Amygdala (tissue), 56 donors: ENCODE results near the gene NAP1L1.
A peak's percentile ranks its signal among the peaks of the same experiment; 100 is the strongest.

ENCODE experiments used
- DNase-seq, 56 donors: peaks; one replicate each; lab custom pipeline; 2025; lab: John Stamatoyannopoulos, UW

NAP1L1 gene

GRCh38 chr12:76084863-76085519, 506 bp upstream of the NAP1L1 start:
- DNase-seq = peak in 44 of 56 donors; percentile 53 to 98 (median 88)

DNA sequence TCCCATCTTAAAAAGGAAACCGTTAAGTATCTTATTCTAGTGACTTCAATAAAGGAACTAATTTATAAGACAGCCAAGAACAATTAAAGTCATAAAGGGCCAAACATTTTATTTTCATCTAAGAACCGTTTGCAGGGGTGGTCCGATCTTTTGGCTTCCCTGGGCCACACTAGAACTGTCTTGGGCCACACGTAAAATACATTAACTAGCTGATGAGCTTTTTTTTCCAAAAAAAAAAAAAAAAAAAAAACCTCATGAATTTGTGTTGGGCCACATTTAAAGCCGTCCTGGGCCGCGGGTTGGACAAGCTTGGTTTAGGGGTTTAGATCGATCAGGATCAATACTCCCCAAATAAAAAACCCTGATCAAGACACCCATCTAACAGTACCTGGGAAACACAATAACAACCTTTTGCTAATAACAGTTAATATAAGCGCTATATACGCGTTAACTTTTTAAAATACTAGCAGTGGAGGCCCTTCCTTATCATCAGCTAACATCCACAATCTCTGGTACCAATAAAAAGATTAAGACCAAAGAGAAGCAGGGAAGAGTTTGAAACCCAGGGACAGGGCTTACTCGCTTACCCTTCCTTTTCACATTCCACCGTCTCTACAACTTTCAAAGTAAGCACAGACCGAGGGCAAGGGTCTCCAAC, 1.1 kb downstream of the NAP1L1 start:
- DNase-seq = no peak

DNA sequence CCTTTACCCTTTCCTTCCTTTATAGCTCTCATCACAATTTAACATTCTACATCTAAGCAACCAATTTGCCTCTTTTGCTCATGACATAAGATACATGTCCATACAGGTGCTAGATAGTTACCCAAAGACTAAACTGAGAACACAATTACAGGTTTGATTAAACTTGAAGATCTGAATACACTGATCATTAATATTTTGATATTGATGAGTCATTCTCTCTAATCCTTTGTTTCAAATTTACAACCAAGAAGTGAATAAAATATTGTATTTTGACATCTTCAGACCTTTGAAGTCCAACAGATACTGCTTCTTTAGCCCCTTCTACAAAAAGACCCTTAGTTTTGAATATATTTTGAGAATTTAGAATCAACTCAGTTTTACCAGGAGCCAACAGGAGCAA, 2.6 kb downstream of the NAP1L1 start:
- no peak for DNase-seq

- no peak for DNase-seq
These were observed 3.6 kb downstream of the NAP1L1 start for GRCh38 chr12:76080729-76081415.

- no peak for DNase-seq
These were observed 4.3 kb downstream of the NAP1L1 start for GRCh38 chr12:76080017-76080728.

GRCh38 chr12:76078748-76079147, 5.7 kb downstream of the NAP1L1 start:
- DNase-seq = no peak

- DNase-seq = no peak
These were observed 9.0 kb downstream of the NAP1L1 start for GRCh38 chr12:76075448-76075847.

- DNase-seq = no peak
These were observed 9.7 kb downstream of the NAP1L1 start for GRCh38 chr12:76074701-76075336.

GRCh38 chr12:76073561-76073960, 10.9 kb downstream of the NAP1L1 start:
- no peak for DNase-seq

DNA sequence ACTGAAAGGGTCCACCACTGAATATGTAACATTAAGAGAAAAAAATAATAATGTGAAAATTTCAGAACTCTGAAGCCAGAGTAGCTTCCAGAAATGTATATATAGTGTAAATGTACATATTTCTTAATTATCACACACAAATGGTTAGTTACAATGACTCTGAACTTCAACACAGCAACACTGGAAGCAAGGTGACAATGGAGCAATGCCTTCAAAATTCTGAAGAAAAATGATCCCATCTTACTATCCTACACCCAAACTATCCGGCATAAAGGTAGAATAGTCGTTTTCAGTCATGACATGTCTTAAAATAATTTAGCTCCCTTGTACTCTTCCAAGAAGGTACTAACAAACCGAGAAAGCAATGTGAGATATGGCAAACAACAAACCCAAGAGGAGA, 11.9 kb downstream of the NAP1L1 start:
- DNase-seq = no peak

DNA sequence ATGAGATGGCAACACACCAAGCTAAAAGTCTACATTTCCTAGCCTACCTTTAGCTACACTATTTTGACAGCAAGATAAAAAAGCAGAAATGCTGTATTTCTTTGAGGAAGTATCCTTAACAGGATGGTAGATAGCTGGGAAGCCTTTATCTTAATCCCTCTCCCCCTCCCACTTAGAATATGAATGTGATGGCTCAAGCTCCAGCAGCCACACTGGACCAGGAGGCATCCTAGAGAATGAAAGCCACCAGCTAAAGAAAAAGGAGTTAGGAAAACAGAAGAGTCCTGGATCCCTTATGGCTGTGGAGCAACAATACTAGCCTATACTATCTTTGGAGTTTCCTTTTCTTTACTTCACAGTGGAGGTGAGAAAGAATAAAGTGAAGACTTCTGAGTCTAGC, 15.1 kb downstream of the NAP1L1 start:
- DNase-seq = no peak

DNA sequence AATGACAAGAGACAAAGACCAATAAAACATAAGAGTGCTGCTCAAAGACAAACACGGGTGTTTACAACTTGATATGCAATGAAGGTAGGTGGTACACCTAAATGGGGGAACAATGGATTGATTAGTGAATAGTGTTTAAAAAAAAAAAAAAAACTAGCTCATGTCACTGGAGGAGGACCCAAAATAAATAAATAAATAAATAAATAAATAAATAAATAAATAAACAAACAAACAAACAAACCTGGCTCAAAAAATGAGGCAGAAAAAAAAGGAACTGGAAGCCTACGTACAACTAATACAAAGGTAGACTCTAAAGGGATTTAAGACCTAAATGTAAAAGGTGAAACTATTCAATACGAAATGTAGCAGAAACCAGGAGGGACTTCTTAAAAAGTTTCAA, 18.6 kb downstream of the NAP1L1 start:
- no peak for DNase-seq

- DNase-seq = no peak
These were observed 19.6 kb downstream of the NAP1L1 start for GRCh38 chr12:76064904-76065303.

- DNase-seq = no peak
These were observed 24.4 kb downstream of the NAP1L1 start for GRCh38 chr12:76060111-76060510.

DNA sequence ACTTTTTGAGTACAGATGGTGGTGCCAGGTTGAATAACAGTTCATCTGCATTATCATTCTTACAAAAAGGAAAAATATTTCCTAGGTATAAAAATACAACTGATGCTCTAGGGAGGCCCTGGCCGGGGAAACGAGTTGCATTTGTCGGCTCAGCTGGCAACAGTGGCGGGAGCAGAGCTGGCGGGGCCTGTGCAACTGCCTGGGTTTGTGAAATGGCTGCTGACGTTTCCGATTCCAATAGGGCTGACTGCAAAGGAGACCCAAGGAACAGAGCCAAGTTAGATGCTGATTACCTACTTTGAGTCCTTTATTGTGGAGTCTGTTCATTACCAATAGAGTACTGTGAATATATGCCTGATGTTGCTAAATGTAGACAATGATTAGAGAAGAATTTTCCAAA, 27.2 kb downstream of the NAP1L1 start:
- DNase-seq = peak in 17 of 56 donors; percentile 1 to 39 (median 12)

GRCh38 chr12:76055393-76055792, 29.1 kb downstream of the NAP1L1 start:
- no peak for DNase-seq

GRCh38 chr12:76049575-76050251, 34.8 kb downstream of the NAP1L1 start:
- no peak for DNase-seq

DNA sequence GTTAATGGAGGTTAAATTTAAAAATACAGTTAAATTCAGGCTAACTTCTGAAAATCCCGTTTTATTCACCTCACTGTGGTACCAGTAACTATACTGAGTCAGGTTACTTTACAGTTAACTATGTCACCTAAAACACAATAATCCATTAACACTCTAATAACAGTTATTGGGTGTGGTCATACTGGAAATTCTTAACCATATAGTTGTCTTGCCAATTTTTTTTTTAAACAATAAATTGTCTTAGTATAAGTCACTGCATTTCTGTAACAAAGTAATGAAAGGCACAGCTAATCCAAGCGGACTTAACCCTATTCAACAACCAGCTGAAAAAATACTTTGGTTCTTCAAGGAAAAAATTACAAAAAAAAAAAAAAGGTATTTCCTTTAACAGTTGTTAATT, 36.7 kb downstream of the NAP1L1 start:
- no peak for DNase-seq

- DNase-seq = no peak
These were observed 37.4 kb downstream of the NAP1L1 start for GRCh38 chr12:76047060-76047459.

DNA sequence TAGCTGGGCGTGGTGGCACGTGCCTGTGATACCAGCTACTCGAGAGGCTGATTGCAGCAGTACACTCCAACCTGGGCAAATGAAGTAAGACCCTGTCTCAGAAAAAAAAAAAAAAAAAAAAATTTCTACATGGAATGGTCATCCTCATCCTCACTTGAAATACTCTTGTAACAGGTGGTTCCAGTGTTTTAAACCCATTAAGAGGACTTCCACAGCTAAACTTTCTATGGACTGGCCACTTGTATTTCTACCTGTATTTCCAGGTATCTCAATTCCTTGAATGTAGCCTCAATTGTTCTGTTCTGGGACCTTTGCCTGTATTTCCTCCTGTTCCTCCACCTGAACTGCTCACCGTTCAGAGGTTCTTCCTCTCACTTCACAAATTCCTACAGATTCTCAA, 41.1 kb downstream of the NAP1L1 start:
- no peak for DNase-seq
